ENCODE measurements around the gene DPT. TPM values are rescaled to one million over a fixed set of nuclear protein-coding genes. Genes with fewer than 3 reads are reported as not detected.

Gene DPT
- total RNA-seq, 4 donors from 2014 or later = 147 to 298 (median 275) TPM

DNA sequence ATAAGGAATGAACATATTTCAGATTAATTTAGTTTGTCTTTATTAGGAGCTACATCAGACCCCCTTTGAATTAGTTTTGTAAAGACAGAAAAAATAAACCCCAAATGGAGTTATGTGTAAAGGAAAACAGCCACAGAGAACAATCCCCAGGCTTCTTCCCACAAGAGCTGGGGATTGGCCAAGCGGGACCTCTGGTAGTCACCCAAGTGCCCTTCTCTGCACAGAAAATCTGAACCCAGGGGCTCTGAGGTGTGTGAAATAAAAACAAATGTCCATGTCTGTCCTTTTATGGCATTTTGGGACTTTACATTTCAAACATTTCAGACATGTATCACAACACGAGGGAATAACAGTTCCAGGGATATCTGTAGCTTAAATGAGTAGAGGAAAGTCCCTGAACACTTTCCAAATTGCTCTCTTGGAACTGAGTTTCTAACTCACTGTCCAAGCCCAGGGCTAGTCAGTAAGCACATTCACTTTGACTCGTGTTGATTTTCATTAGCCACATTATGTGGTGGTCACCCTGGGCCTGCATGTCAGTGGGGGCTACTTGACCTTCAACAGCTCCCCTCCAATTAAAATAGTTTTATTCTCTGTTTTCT is 22.5 kb downstream of the DPT start:
- DNase-seq (ENCODE audit: low spot score) (no peak), ATAC-seq (ENCODE audit: low FRiP score) (no peak)
- no peak for TF ChIP-seq CTCF (IDR thresholded peaks at IDR 0.05)

DNA sequence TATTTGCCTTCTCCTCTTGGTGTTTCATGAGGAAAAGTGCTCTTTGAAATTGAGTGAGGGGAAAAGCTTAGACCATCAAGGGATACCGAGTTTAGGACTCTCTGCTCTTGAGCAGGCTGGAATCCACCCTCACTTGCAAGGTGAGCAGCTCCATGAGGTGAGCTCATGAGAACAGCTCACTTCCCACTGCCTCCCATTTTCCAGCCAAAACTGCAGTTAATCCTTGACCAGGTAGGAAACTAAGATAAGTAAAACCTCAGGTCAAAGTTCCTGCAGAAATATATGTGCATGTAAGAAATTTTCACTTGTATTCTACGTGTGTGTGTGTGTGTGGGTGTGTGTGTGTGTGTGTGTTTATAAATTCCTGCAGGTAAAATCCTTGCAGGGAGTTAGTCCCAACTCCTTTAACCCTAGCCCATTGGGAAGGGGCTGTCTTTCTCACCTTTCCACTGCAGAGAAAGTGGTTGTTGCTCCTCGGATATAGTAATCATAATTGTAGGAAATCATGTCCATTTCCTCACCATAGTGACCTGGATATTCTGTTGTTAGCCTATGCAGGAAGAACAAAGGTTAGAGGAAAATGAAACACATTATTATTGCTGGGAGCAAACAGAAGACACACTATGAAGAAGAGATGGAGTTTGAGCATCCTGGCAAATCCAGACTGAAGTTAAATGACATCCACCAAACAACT is 28.3 kb downstream of the DPT start:
- ATAC-seq (ENCODE audit: low FRiP score) (no peak), DNase-seq (ENCODE audit: low spot score) (no peak)
- no peak for TF ChIP-seq CTCF (IDR thresholded peaks at IDR 0.05)

DNA sequence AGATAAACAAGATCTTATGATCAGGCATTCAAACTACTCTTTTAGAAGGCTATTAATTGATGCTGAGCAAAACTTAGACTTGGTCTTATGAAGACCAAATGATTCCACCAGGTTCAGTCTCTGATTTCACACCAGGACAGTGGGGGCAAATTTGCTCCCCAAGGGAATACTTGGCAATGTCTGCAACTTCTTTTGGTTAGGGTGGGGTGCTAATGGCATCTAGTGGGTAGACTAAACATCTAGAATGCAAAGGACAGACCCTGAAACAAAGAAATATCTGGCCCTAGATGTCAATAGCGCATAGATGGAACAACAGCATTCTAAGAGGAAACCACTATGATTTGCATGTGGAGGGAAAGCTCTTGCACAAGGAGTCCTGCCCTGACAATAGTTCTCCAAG is 30.6 kb downstream of the DPT start:
- no peak for ATAC-seq (ENCODE audit: low FRiP score)
- TF ChIP-seq CTCF (IDR thresholded peaks at IDR 0.05) = no peak
- no peak for DNase-seq (ENCODE audit: low spot score)

DNA sequence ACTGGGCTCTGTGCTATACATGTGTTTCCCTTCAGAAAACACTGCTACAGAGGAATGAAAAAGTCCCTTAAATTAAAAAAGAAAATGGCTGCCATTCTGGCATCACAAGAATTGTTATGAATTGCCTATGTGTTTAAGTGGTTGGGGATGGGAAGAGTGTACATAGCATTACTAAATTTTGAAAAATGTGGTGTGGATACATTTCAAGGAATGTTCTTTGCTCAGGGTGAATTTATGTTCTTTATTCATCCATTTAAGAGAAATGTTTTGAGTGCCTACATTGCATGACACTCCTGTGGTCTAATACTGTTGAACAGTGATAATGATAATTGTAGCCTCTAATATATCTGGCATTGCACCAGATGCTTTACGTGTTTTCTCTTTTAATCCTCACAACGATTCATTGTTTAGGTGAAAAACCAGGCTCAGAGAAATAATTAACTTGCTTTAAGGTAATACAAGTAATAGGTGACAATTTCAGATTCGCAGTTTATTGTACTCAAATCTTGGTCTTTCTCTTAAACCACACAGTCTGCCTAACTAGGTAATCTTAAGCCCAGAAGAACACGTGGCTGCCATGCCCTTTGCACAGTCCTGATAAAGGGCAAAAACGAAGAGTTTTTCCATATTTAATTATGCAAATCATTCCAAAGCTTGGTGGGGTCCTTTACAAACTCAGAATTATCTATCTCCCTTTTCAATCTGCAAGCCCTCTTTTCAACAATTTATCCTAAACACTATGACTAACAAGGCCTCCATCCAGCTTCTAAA is 31.5 kb downstream of the DPT start:
- DNase-seq (ENCODE audit: low spot score) (no peak), ATAC-seq (ENCODE audit: low FRiP score) (no peak)
- TF ChIP-seq CTCF (IDR thresholded peaks at IDR 0.05) = no peak

GRCh38 chr1:168696125-168696760 is 32.8 kb downstream of the DPT start:
- no peak for TF ChIP-seq CTCF (IDR thresholded peaks at IDR 0.05)
- no peak for DNase-seq (ENCODE audit: low spot score)
- no peak for ATAC-seq (ENCODE audit: low FRiP score)

DNA sequence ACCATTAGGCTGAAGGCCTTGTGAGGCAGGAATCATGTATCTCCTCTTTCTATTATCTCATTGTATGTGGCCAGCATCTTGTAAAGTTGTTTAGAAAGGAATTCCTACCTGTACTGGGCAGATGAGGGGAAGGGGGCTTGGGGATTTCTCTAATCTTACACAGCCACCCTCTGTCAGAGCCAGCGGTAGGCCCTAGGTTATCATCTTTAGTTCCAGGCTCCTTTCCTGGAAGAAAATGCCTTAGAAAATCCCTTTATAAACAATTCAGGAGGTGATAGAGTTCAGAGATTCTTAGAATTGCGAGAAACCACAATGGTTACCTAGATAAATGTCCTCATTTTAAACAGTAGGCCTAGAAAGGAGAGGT is 35.2 kb downstream of the DPT start:
- no peak for DNase-seq (ENCODE audit: low spot score)
- ATAC-seq (ENCODE audit: low FRiP score) = no peak
- no peak for TF ChIP-seq CTCF (IDR thresholded peaks at IDR 0.05)
